SK-N-DZ (cell line): ENCODE data around the gene CT47A1. TPM values are rescaled to one million over a fixed set of nuclear protein-coding genes. Genes with fewer than 3 reads are reported as not detected.
"Not testable (repeated sequence)": the region's sequence is repeated elsewhere in the genome, so short reads cannot be mapped to it uniquely, and the experiment has no call there.

Experiments
- DNase-seq: peaks from one replicate; pipeline ENCODE4 v3.0.0-alpha.2; 2015; ENCODE audit warnings: low spot score
- polyA plus RNA-seq, 2 experiments: library from polyadenylated mRNA; depleted of rRNA; stranded (reverse); fragments of >200 nt; gene quantifications; 2 replicates each; pipeline ENCODE4 v1.2.3, GENCODE V29; 2014
- small RNA-seq, 2 experiments: library from RNA; depleted of rRNA; stranded (forward); fragments of <200 nt; gene quantifications; one replicate each; pipeline ENCODE3, GENCODE V24; 2014

CT47A1 gene
- polyA plus RNA-seq (2014; cell fraction: cytosol; rRNA removed) = not detected in 2 replicates
- polyA plus RNA-seq (2014; cell fraction: nucleus; rRNA removed) = not detected in 2 replicates

DNA sequence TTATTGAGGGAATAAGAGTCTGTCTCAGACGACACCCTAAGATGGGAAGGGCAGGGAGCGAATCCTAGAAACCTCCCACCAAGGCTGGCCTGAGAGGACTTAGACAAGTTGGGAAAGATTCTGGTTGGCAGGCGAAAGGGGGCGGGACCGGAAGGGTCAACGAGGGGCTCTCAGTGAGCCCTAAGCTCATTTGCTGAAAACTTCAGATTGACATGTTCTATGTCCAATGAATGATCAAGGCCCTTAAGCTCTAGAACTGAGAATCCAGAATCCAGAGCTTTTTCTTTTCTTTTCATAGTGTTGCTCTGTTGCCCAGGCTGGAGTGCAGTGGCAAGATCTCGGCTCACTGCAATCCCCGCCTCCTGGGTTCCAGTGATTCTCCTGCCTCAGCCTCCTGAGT, at the start of gene CT47A1:
CT47A1 (minus strand) TSS at position 101 of the 400 bp plus-strand sequence. CDS start 231 bp downstream, outside the sequence.
- DNase-seq = not testable (repeated sequence)

- DNase-seq = no peak
Measured at GRCh38 chrX:121032531-121032930, 47.0 kb upstream of the CT47A1 start.

DNA sequence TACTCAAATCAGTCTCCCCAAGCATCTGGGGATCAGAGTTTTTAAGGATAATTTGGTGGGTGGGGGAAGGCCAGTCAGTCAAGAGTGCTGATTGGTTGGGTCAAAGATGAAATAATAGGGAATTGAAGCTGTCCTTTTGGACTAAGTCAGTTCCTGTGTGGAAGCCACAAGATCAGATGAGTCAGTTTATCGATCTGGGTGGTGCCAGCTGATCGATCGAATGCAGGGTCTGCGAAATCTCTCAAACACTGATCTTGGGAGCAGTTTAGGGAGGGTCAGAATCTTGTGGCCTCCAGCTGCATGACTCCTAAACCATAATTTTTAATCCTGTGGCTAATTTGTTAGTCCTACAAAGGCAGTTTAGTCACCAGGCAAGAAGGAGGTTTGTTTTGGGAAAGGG, 44.5 kb upstream of the CT47A1 start:
- DNase-seq = no peak

DNA sequence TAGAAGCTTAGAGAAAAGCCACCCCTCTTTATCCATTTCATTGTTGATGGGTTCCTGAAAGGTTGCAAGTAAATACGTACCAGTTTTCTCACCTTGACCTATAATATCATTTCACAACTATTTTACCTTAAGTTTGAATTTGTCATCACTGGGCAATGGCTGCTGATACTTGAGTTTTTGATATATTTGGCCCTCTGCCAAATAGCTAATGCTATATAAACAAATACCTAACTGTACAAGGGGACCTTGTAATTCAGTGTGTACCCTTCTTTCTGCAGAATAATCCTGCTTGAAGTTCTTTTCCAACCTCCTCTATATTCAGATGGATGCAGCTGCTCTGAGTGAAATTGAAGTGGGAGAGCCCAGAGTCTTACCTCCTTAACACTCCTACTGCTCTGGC, 42.9 kb upstream of the CT47A1 start:
- DNase-seq = no peak

GRCh38 chrX:121014826-121015225, 29.3 kb upstream of the CT47A1 start:
- no peak for DNase-seq

DNA sequence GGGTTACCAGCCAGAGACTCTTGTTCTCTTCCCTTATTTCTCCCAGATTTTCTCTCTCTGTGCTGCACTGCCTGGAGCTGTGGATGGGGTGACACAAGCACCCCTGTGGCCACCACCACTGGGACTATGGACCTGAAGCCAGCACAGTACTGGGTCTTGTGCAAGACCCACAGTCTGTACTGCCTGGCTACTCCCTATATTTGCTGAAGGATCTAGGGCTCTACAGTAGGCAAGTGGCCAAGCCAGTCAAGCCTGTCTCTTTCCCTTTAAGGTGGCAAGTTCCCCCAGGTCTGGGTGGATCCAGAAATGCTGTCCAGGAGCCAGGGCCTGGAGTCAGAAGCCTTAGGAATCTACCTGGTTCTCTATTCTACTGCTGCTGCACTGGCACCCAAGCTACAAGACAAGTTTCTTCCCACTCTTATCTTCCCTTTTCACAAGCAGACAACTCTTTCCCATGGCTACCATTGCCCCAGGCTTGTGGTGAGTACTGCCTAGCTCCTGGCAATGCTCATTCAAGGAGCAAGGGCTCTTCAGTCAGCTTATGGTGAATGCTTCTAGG, 28.4 kb upstream of the CT47A1 start:
- DNase-seq = no peak

DNA sequence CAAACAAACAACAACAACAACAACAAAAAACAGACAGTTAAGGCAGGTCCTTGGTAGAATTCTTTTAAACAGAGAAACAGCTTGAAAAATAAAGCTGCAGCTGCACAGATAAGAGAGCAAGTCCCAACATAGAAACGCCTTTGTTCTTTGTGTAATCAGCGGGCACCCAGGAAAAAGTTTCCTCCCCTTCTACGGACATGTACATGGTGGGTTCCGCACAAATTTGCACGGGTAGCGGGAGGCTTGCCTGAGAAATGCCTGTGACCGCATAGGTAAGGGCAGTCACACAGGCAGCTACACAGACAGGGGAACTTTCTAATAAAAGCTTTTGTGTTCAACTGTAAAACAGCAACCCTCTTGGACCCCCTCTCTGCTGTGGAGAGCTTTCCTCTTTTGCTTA, 25.7 kb upstream of the CT47A1 start:
- DNase-seq = no peak

- DNase-seq = no peak
Measured at GRCh38 chrX:121010218-121010617, 24.7 kb upstream of the CT47A1 start.

DNA sequence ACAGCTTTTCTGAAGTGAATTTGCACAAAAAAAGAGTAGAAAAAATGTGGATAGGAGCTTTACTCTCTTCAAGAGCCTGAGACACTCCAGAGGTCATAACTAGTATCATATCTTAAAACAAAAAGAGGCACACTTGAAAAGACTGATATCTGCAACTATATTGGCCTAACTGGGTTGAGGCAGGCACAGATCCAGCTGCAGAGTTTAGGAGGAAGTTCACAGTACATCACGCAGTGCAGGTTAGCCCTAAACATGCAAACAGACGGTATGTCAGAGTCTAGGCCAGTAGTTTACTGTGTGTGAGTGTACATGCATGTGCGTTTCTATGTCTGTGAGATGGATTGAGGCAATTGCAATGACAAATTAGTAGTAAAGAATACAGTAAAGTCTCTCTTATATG, 24.2 kb upstream of the CT47A1 start:
- no peak for DNase-seq

GRCh38 chrX:121008920-121009319, 23.4 kb upstream of the CT47A1 start:
- no peak for DNase-seq

DNA sequence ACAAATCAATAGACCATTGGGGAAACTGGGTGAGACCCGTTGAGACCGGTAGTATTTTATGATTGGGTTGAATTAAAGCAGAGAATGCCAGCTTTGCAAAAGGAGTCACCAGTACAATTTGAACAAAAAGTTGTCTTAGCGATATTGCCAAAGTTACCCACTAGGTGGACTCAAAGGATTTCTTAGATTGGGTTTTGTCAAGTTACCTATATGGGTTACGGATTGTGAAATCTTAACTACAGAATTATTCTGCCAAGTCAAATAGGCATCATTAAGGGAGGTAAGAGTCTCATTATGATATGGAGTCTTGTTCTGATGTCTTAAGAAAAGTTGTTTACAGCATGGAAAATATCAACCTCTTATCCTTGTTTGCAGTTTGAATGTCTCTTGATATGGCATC, 15.0 kb upstream of the CT47A1 start:
- no peak for DNase-seq

DNA sequence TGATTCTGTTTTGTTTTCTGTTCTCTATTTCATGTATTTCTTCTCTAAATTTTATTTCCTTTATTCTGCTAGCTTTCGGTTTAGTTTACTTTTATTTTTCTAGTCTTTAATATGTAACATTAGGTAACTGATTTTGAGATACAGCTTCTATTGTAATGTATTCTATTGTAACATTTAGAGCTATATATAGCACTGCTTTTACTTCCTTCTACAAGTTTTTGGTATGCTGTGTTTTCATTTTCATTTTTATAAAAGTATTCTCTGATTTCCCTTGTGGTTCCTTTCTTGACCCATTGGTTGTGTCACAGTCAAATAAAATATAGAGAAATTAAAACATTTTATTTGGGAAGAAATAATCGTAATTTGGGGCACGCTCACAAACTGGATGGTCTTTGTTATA, 13.9 kb upstream of the CT47A1 start:
- DNase-seq = no peak

GRCh38 chrX:120956500-120956899, 29.1 kb downstream of the CT47A1 start, which contains the start of gene CT47A7:
TSS of gene CT47A7 (minus strand) at chrX:120956600. CDS start at chrX:120956345, 255 bp downstream.
- not testable (repeated sequence) for DNase-seq

Small RNAs within 50 kb of the gene (small RNA-seq; reads per million reads assigned to genes)
- gene AL670379.1 (0 reads per million in 2 experiments), gene AL670379.10 (0 reads per million in 2 experiments), gene AL670379.11 (0 reads per million in 2 experiments), gene AL670379.12 (0 reads per million in 2 experiments), gene AL670379.2 (0 reads per million in 2 experiments), gene AL670379.3 (0 reads per million in 2 experiments), gene AL670379.4 (0 reads per million in 2 experiments), gene AL670379.5 (0 reads per million in 2 experiments), gene AL670379.6 (0 reads per million in 2 experiments), gene AL670379.7 (0 reads per million in 2 experiments), gene AL670379.8 (0 reads per million in 2 experiments), gene AL670379.9 (0 reads per million in 2 experiments)
